ENCODE results near the gene FANCC.

DNA sequence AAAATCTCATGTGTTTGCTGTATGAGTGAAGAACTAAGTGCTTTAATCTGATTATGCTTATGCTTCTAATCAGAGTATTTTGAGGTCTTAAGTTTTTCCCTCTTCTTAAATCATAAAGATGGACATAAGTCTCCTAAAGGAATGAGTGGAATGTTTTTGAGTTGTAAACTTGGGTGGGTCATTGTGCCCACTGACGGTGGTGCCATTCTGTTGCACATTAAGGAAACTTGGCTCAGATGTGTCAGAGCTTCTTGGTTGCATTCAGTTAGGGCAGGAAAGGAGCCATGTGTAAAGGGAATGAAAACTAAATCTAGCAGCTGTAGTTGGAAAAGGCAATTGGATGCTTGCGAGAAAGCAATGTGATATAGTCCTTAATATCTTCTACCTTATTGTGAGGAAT lies 256.6 kb downstream of the FANCC start:
- TF ChIP-seq EZH2 (IDR thresholded peaks at IDR 0.05; ENCODE audit: low read depth) (no peak), CTCF (conservative IDR thresholded peaks at IDR 0.05) (no peak)
